SH-SY5Y (cell line): ENCODE results near the gene PRCP.
A peak's percentile ranks its signal among the peaks of the same experiment; 100 is the strongest.

ENCODE experiments used
- GATA2 ChIP-seq: IDR thresholded peaks from 2 replicates; pipeline ENCODE4 v1.6.1; 2011; ENCODE audit warnings: mild to moderate bottlenecking, low read depth, low read length
- GATA3 ChIP-seq: IDR thresholded peaks from 2 replicates; pipeline ENCODE4 v1.6.1; 2011; ENCODE audit warnings: low read depth, mild to moderate bottlenecking, low read length, moderate library complexity

Gene PRCP

DNA sequence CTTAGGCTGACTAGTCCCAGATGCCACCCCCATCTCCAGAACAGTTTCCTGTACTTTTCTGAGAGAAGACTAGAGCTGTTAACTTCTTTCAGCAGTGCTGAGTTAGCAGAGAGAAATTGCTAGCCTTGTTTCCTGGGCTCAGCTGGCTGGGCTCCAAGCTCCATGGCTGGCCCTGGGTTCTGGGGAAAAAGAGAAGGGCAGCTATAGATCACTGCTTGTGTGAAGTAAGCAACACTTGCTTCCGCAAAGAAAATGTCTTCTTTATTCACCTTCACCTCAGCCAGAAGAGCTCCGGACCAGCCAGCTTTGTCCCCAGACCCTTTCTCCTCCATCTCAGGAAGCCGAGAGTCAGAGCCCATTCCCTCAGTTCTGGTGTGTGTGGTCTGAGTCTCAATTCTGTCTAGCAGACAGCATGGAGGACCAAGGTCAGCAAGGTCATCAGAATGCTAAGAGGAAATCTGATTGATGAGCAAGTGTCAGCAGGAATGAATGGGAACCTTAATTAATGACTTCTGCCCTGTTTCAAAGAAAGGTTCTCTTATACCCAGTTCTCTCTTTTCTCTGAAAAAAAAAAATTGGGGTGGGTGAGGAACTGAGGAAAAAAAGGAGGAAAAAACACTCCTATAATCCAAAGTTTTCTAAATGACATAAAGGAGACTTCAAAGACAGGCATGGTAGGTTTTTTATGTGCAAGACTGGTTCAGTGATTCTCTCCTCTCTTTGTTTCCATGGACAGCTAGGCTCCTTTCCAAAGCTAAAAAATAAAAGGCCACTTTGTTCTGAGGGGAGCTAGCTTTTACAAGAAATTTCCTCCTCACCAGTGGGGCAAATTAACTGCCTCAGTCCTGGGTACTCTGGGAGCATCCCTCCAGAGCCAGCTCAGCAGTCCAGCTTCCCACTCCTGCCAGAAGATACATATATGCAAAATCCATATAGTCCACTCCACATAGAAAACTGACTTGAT, 103.0 kb downstream of the PRCP start:
- TF ChIP-seq GATA3: no peak
- no peak for TF ChIP-seq GATA2

DNA sequence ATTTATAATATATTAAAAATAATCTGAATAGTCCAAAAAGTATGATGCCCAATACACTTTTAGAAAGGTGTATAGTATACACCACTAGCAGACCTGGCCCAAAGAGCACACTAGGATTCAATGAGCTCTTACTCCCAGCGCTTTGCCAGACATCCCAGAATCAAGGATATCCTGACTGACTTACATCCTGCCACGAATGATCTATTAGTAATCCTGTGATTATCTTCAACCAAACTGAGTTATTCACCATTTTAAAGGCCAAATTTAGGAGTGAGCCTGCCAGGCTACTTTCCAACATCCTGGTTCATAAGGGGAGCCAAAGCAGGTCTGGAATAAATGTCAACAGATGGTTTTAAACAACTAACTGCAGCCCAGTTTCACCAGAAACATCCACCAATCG, 105.7 kb downstream of the PRCP start:
- TF ChIP-seq GATA2 (no peak), GATA3 (no peak)

GRCh38 chr11:82792822-82793569, 107.2 kb downstream of the PRCP start:
- TF ChIP-seq GATA3: no peak
- no peak for TF ChIP-seq GATA2

DNA sequence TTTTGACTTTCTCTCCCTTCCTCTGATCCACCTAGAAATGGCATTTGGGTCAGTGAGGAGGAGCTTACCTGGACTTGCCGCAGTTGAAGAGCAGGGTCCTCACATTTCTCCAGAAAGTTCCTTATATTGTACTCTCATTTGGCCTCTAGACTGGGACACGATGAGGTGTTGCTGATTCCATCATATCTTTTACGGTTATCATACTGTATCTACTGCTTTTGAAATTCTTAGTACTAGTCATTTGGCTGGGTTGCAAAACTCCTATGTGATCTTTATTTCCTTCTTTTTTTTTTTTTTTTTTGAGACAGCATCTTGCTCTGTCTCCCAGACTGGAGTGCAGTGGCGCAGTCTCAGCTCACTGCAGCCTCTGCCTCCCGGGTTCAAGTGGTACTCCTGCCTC, 107.9 kb downstream of the PRCP start:
- TF ChIP-seq GATA3 (no peak), GATA2 (no peak)

DNA sequence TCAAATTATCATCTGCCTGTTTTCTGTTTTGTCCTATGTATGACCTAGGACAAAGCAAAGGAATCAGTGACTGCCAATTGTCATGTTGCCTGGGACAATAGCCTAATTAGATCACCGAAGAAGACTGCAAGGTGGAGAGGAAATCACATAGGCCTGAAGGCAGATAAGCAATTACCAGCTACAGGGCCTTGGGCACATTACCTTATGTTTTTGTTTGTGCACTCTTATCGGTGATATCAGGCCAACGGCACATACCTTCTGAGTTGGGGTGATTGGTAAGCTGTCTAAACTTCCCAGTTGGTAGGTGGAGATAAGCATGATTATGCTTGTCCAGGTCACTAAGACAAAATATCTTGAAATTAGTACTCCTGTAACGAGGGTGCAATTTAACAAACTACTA, 108.5 kb downstream of the PRCP start:
- peak; percentile 72 for TF ChIP-seq GATA3
- TF ChIP-seq GATA2: peak; percentile 88

- TF ChIP-seq GATA2 (peak; percentile 55; the same call in 1 of the 2 replicates), GATA3 (no peak)
These were observed 109.3 kb downstream of the PRCP start for GRCh38 chr11:82790723-82791484.

DNA sequence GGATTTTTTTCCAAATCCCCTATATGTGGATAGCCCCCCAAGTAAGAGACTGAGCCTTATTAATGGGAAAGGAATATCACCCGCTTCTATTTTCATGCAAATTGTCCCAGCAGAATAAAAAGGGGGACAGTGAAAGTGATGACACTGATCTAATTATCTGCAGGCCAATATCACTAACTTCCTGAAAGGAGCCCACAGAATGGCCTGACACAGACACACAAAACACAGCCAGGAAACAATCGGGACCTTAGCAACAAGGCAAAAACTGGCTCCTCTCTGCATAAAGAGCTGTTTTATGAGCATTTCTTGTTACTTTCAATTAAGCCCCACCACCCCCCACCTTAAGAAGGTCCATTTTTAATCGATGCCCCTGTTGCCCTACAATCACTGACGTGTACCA, 112.2 kb downstream of the PRCP start:
- no peak for TF ChIP-seq GATA3
- no peak for TF ChIP-seq GATA2

DNA sequence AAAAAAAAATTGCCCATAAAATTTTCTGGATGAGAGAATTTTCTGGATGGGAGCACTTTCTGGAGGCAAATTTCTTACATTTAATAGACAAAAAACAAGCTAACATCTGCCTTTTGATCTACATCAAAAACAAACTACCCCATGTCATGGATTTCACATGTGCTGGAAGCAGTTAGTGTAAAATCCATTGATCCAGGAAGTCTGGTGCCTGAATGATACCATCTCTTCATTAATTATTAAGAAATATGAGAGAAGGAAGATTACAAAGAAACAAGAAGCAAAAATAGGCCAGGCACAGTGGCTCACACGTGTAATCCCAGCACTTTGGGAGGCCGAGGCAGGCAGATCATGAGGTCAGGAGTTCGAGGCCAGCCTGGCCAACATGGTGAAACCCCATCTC, 113.4 kb downstream of the PRCP start:
- no peak for TF ChIP-seq GATA2
- no peak for TF ChIP-seq GATA3

DNA sequence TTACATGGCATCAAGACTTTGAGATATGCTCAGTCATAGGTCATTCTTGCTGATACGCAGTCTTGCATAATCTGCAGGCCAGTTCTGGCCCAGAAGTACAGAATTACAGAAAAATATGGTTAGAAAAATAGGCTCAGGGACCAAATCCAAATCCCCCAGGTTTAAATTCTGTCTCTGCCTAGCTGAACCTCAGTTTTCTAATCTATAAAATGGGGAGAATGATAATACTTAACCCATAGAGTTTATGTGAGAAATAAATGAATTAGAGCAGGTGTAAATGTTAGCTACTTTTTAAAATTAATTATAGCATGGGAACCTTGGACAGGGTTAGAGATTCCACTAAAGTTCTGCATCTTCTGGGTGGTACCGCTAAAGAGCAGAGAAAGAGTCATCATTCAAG, 114.2 kb downstream of the PRCP start:
- TF ChIP-seq GATA2: no peak
- TF ChIP-seq GATA3: no peak

DNA sequence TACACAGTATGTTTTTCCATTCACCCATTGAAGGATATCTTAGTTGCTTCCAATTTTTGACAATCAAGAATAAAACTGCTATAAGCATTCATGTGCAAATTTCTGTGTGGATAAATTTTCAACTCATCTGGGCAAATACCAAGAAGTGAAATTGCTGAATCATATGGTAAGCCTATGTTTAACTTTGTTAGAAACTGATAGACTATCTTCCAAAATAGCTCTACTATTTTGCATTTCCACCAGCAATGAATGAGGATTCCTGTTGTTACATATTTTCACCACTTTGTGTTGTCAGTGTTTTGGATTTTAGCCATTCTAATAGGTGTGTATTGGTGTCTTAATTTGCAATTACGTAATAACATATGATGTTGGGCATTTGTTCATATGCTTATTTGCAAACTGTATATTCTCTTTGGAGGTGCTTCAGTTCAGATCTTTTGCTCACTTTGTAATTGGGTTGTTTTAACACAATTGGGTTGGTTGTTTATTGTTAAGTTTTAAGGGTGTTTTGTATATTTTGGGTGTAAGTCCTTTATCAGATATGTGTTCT, 117.3 kb downstream of the PRCP start:
- no peak for TF ChIP-seq GATA3
- TF ChIP-seq GATA2: no peak

DNA sequence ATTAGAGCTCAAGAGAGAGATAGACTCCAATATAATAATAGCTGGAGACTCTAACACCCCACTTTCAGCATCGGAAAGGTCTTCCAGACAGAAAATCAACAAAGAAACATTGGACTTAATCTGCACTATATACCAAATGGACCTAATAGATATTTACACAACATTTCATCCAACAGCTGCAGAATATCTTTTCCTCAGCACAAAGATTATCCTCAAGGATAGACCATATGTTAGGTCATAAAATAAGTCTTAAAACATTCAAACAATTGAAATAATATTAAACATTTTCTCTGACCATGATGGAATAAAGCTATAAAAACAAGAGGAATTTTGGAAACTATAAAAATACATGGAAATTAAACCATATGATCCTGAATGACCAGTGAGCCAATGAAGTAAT, 121.5 kb downstream of the PRCP start:
- TF ChIP-seq GATA3 (no peak), GATA2 (no peak)

DNA sequence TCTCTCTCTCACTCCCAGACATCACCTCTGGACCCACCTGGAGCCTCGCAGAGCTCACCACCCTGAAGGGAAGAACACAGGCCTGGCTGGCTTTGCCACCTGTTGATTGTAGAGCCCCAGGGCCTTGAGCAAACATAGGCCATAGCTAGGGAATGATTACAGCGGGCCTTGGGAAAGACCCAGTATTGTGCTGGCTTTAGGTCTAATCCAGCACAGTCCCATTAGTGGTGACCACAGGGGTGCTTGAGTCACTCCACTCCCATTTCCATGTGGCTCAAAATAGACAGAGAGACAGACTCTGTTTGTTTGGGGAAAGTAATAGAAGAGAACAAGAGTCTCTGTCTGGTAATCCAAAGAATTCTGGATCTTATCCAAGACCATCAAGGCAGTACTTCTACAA, 123.9 kb downstream of the PRCP start:
- TF ChIP-seq GATA3: no peak
- TF ChIP-seq GATA2: no peak

DNA sequence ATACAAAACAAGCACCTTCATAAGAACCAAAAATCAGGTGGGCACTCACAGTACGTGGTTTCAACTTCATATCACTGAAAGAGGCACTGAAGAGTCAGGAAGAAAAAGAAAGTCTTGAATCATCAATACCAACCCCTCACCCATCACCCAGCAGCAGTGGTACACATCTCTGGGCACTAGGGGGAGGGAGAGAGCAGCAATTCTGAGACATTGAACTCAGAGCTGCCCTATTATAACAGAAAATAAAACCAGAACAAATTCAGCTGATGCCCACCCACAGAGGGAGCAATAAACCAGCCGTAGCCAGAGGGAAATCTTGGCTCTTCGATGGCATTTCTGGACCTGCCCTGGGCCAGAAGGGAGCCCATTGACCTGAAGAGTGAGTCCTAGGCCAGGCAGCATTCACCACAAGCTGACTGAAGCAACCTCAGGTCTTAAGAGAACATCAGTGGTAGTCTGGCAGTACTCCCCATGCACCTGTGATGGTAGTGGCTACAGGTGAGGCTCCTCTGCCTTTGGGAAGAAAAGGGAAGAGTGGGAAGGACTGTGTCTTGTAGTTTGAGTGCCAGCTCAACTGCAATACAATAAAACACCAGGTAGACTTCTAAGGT, 124.4 kb downstream of the PRCP start:
- TF ChIP-seq GATA2: no peak
- TF ChIP-seq GATA3: no peak
